Measurements from ENCODE around the gene PSMB2.

GRCh38 chr1:35666916-35667315, 25.6 kb upstream of the PSMB2 start:
- no peak for TF ChIP-seq CTCF (IDR thresholded peaks at IDR 0.05 in 2 of 3, conservative IDR thresholded peaks at IDR 0.05 in 1 of 3; ENCODE audit: borderline replicate concordance in 1 of 3, insufficient read depth in 1 of 3, low read depth in 2 of 3, low read length in 2 of 3)
- no peak for TF ChIP-seq EZH2 (IDR thresholded peaks at IDR 0.05)
- no peak for TF ChIP-seq YY1 (IDR thresholded peaks at IDR 0.05; ENCODE audit: extremely low read depth, insufficient replicate concordance, low read depth, low read length)
- TF ChIP-seq ZBTB33 (IDR thresholded peaks at IDR 0.05; ENCODE audit: extremely low read depth, insufficient replicate concordance, low read length): no peak

Measured in HCT116 (cell line).